Renal pelvis (tissue), 4 donors: Measurements from ENCODE around the gene UGGT1. TPM values are rescaled to one million over a fixed set of nuclear protein-coding genes. Genes with fewer than 3 reads are reported as not detected.
"Not testable (repeated sequence)": the region's sequence is repeated elsewhere in the genome, so short reads cannot be mapped to it uniquely, and the experiment has no call there.

Experiments
- DNase-seq: peaks from one replicate; pipeline ENCODE4 v3.0.0-alpha.2; 2013
- polyA plus RNA-seq, 3 donors: library from polyadenylated mRNA; unstranded; fragments of 120-200 nt; gene quantifications; one replicate each; pipeline ENCODE4 v1.2.1, GENCODE V29; 2013; ENCODE audit not compliant: insufficient read length in 3 of 3

Gene UGGT1
- polyA plus RNA-seq, 3 donors: 36.1 to 45.4 (median 39.3) TPM

- no peak for DNase-seq
These were observed 79.8 kb downstream of the UGGT1 start for GRCh38 chr2:128170776-128171175.

- no peak for DNase-seq
These were observed 81.2 kb downstream of the UGGT1 start for GRCh38 chr2:128172191-128172590.

- DNase-seq: not testable (repeated sequence)
These were observed 83.1 kb downstream of the UGGT1 start for GRCh38 chr2:128174067-128174466.

GRCh38 chr2:128177315-128177714 is 86.3 kb downstream of the UGGT1 start:
- DNase-seq: no peak

GRCh38 chr2:128178149-128178649 is 87.2 kb downstream of the UGGT1 start:
- DNase-seq: no peak

- DNase-seq: peak; percentile 52
These were observed 87.9 kb downstream of the UGGT1 start for GRCh38 chr2:128178650-128179460.

GRCh38 chr2:128179461-128179755 is 88.4 kb downstream of the UGGT1 start:
- DNase-seq: no peak

- DNase-seq: no peak
These were observed 89.0 kb downstream of the UGGT1 start for GRCh38 chr2:128180031-128180430.

- no peak for DNase-seq
These were observed 94.6 kb downstream of the UGGT1 start for GRCh38 chr2:128185576-128185975.

- DNase-seq: no peak
These were observed 96.1 kb downstream of the UGGT1 start for GRCh38 chr2:128187032-128187654.

GRCh38 chr2:128195435-128195984 is 104.5 kb downstream of the UGGT1 start:
- DNase-seq: no peak

GRCh38 chr2:128196026-128196425 is 105.0 kb downstream of the UGGT1 start:
- no peak for DNase-seq

GRCh38 chr2:128196471-128196931 is 105.5 kb downstream of the UGGT1 start:
- no peak for DNase-seq

- DNase-seq: no peak
These were observed 106.1 kb downstream of the UGGT1 start for GRCh38 chr2:128197059-128197458.

- DNase-seq: no peak
These were observed 107.7 kb downstream of the UGGT1 start for GRCh38 chr2:128198656-128199055.

- no peak for DNase-seq
These were observed 108.1 kb downstream of the UGGT1 start for GRCh38 chr2:128199141-128199540.

- no peak for DNase-seq
These were observed 111.8 kb downstream of the UGGT1 start for GRCh38 chr2:128202791-128203190.

GRCh38 chr2:128206245-128206644 is 115.2 kb downstream of the UGGT1 start:
- no peak for DNase-seq

GRCh38 chr2:128208023-128208422 is 117.0 kb downstream of the UGGT1 start:
- DNase-seq: no peak

- not testable (repeated sequence) for DNase-seq
These were observed 117.8 kb downstream of the UGGT1 start for GRCh38 chr2:128208631-128209324.

GRCh38 chr2:128214251-128214650 is 123.3 kb downstream of the UGGT1 start:
- DNase-seq: no peak

GRCh38 chr2:128214866-128215460 is 124.0 kb downstream of the UGGT1 start:
- DNase-seq: no peak
